ENCODE results near the gene TTLL11. TPM values are rescaled to one million over a fixed set of nuclear protein-coding genes. Genes with fewer than 3 reads are reported as not detected.

Gene TTLL11
- total RNA-seq, 1 donor from 2014 or later: 3.6 TPM

- H3K9me3 Mint-ChIP-seq: peaks cover 3% of the 10 kb centered on the region
- POLR2A ChIA-PET: no interaction called here
- CTCF ChIA-PET: interaction anchor here (1.9 kb wide), 1 partner anchor 11 kb away, joined by 12 read pairs; no protein-coding TSS in a partner anchor
- no peaks in the 10 kb centered on the region for H3K4me1 Mint-ChIP-seq
- H3K27ac Mint-ChIP-seq: no peak overlapping the region
- no peaks in the 10 kb centered on the region for H3K36me3 Mint-ChIP-seq (ENCODE audit: low read depth)
- TF ChIP-seq CTCF (IDR thresholded peaks at IDR 0.05): no peak
- intact Hi-C loops (cut with micrococcal nuclease): no loop called here
- no peak overlapping the region for H3K4me3 Mint-ChIP-seq
- ATAC-seq (ENCODE audit: low read depth) (no peak), DNase-seq (no peak)
- peaks cover 9% of the 10 kb centered on the region for H3K27me3 Mint-ChIP-seq
These were observed 16.1 kb upstream of the TTLL11 start for GRCh38 chr9:122109035-122109813.

- H3K9me3 Mint-ChIP-seq: peaks cover 8% of the 10 kb centered on the region
- no peak for ATAC-seq (ENCODE audit: low read depth)
- no peaks in the 10 kb centered on the region for H3K36me3 Mint-ChIP-seq (ENCODE audit: low read depth)
- ChIA-PET CTCF (no interaction called here), POLR2A (no interaction called here)
- no peak for TF ChIP-seq CTCF (IDR thresholded peaks at IDR 0.05)
- no peak for DNase-seq
- intact Hi-C loops (cut with micrococcal nuclease): no loop called here
- no peak overlapping the region for H3K27ac Mint-ChIP-seq
- no peak overlapping the region for H3K4me3 Mint-ChIP-seq
- no peaks in the 10 kb centered on the region for H3K4me1 Mint-ChIP-seq
- H3K27me3 Mint-ChIP-seq: peaks cover 4% of the 10 kb centered on the region
These were observed 14.2 kb upstream of the TTLL11 start for GRCh38 chr9:122107291-122107805.

GRCh38 chr9:122106576-122106975, 13.5 kb upstream of the TTLL11 start:
- Mint-ChIP-seq H3K27ac (no peak overlapping the region), H3K9me3 (peaks cover 8% of the 10 kb centered on the region), H3K4me1 (no peaks in the 10 kb centered on the region), H3K27me3 (peaks cover 2% of the 10 kb centered on the region), H3K36me3 (ENCODE audit: low read depth) (no peaks in the 10 kb centered on the region), H3K4me3 (no peak overlapping the region)
- CTCF ChIA-PET: interaction anchor here (1.3 kb wide), 1 partner anchor 16 kb away, joined by 4 read pairs; no protein-coding TSS in a partner anchor
- POLR2A ChIA-PET: no interaction called here
- TF ChIP-seq CTCF (IDR thresholded peaks at IDR 0.05): no peak
- ATAC-seq (ENCODE audit: low read depth) (no peak), DNase-seq (no peak)
- intact Hi-C loops (cut with micrococcal nuclease): no loop called here

- no peaks in the 10 kb centered on the region for H3K36me3 Mint-ChIP-seq (ENCODE audit: low read depth)
- ChIA-PET POLR2A (no interaction called here), CTCF (no interaction called here)
- peaks cover 4% of the 10 kb centered on the region for H3K4me1 Mint-ChIP-seq
- ATAC-seq (ENCODE audit: low read depth): no peak
- no peak for DNase-seq
- TF ChIP-seq CTCF (IDR thresholded peaks at IDR 0.05): no peak
- no peak overlapping the region for H3K4me3 Mint-ChIP-seq
- H3K9me3 Mint-ChIP-seq: peaks cover 8% of the 10 kb centered on the region
- H3K27ac Mint-ChIP-seq: no peak overlapping the region
- intact Hi-C loops (cut with micrococcal nuclease): no loop called here
- H3K27me3 Mint-ChIP-seq: peaks cover 6% of the 10 kb centered on the region
These were observed 10.9 kb upstream of the TTLL11 start for GRCh38 chr9:122103985-122104384.

GRCh38 chr9:122102156-122102555, 9.0 kb upstream of the TTLL11 start:
- no peak for DNase-seq
- POLR2A ChIA-PET: no interaction called here
- Mint-ChIP-seq H3K9me3 (peaks cover 8% of the 10 kb centered on the region), H3K4me3 (no peak overlapping the region), H3K36me3 (ENCODE audit: low read depth) (no peaks in the 10 kb centered on the region), H3K27ac (no peak overlapping the region), H3K27me3 (peaks cover 6% of the 10 kb centered on the region), H3K4me1 (peaks cover 4% of the 10 kb centered on the region)
- no peak for ATAC-seq (ENCODE audit: low read depth)
- CTCF ChIA-PET: interaction anchor here (1.1 to 1.9 kb wide), 2 partner anchors 22 to 708 kb away, joined by 3 to 12 read pairs; no protein-coding TSS in a partner anchor
- intact Hi-C loops (cut with micrococcal nuclease): no loop called here
- TF ChIP-seq CTCF (IDR thresholded peaks at IDR 0.05): no peak

Measured in activated B cell treated with CpG ODN at 0.5 μM for 24 hours (primary cell).